Glutamatergic neuron (in vitro differentiated cells): ENCODE data around the gene C17orf107. TPM values are rescaled to one million over a fixed set of nuclear protein-coding genes. Genes with fewer than 3 reads are reported as not detected.
A peak's percentile ranks its signal among the peaks of the same experiment; 100 is the strongest.
"Not testable (repeated sequence)": the region's sequence is repeated elsewhere in the genome, so short reads cannot be mapped to it uniquely, and the experiment has no call there.

Source experiments
- DNase-seq: peaks from one replicate; pipeline ENCODE4 v3.0.0; 2022
- H3K27ac Mint-ChIP-seq: one replicate; pipeline ENCODE4 v1.8.0; 2020; ENCODE audit warnings: mild to moderate bottlenecking, mixed read lengths, inconsistent platforms; ENCODE audit not compliant: unreplicated experiment
- H3K27me3 Mint-ChIP-seq: one replicate; pipeline ENCODE4 v1.8.0; 2020; ENCODE audit warnings: mild to moderate bottlenecking, moderate library complexity, mixed read lengths, inconsistent platforms; ENCODE audit not compliant: unreplicated experiment
- H3K36me3 Mint-ChIP-seq: one replicate; pipeline ENCODE4 v1.8.0; 2020; ENCODE audit warnings: mild to moderate bottlenecking, mixed read lengths, inconsistent platforms; ENCODE audit not compliant: unreplicated experiment
- H3K4me1 Mint-ChIP-seq: one replicate; pipeline ENCODE4 v1.8.0; 2020; ENCODE audit warnings: mild to moderate bottlenecking, low read depth, mixed read lengths, inconsistent platforms; ENCODE audit not compliant: unreplicated experiment
- H3K4me3 Mint-ChIP-seq: one replicate; pipeline ENCODE4 v1.8.0; 2020; ENCODE audit warnings: mild to moderate bottlenecking, mixed read lengths, inconsistent platforms; ENCODE audit not compliant: unreplicated experiment
- H3K9me3 Mint-ChIP-seq: one replicate; pipeline ENCODE4 v1.8.0; 2020; ENCODE audit warnings: mild to moderate bottlenecking, moderate library complexity, mixed read lengths, inconsistent platforms; ENCODE audit not compliant: unreplicated experiment
- total RNA-seq: library from RNA; stranded (reverse); fragmentation: NEBNext Ultra II Directional; extraction: Animal tissue kit (Norgen Biotek cat#: 25700); gene quantifications from one replicate; pipeline ENCODE4 v1.2.1, GENCODE V29; 2021; ENCODE audit not compliant: unreplicated experiment
- TF ChIP-seq, protein P1 (sequence below): fragments of 200-600 bp; sonication (generic); IDR thresholded peaks from one replicate; pipeline ENCODE4 v1.5.0; 2021; ENCODE audit not compliant: partially characterized antibody, unreplicated experiment

Gene C17orf107
- total RNA-seq, 1 donor from 2014 or later, result 11.1 TPM

- DNase-seq, result peak; percentile 31
- no peaks in the 10 kb centered on the region for H3K36me3 Mint-ChIP-seq
- H3K9me3 Mint-ChIP-seq, result peaks cover 4% of the 10 kb centered on the region
- no peak overlapping the region for H3K27ac Mint-ChIP-seq
- H3K27me3 Mint-ChIP-seq, result peaks cover 14% of the 10 kb centered on the region
- H3K4me3 Mint-ChIP-seq, result no peak overlapping the region
- H3K4me1 Mint-ChIP-seq, result peaks cover 7% of the 10 kb centered on the region
- TF ChIP-seq, protein P1, sequence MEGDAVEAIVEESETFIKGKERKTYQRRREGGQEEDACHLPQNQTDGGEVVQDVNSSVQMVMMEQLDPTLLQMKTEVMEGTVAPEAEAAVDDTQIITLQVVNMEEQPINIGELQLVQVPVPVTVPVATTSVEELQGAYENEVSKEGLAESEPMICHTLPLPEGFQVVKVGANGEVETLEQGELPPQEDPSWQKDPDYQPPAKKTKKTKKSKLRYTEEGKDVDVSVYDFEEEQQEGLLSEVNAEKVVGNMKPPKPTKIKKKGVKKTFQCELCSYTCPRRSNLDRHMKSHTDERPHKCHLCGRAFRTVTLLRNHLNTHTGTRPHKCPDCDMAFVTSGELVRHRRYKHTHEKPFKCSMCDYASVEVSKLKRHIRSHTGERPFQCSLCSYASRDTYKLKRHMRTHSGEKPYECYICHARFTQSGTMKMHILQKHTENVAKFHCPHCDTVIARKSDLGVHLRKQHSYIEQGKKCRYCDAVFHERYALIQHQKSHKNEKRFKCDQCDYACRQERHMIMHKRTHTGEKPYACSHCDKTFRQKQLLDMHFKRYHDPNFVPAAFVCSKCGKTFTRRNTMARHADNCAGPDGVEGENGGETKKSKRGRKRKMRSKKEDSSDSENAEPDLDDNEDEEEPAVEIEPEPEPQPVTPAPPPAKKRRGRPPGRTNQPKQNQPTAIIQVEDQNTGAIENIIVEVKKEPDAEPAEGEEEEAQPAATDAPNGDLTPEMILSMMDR, result no peak
These were observed 9.0 kb downstream of the C17orf107 start for GRCh38 chr17:4908301-4908700.

DNA sequence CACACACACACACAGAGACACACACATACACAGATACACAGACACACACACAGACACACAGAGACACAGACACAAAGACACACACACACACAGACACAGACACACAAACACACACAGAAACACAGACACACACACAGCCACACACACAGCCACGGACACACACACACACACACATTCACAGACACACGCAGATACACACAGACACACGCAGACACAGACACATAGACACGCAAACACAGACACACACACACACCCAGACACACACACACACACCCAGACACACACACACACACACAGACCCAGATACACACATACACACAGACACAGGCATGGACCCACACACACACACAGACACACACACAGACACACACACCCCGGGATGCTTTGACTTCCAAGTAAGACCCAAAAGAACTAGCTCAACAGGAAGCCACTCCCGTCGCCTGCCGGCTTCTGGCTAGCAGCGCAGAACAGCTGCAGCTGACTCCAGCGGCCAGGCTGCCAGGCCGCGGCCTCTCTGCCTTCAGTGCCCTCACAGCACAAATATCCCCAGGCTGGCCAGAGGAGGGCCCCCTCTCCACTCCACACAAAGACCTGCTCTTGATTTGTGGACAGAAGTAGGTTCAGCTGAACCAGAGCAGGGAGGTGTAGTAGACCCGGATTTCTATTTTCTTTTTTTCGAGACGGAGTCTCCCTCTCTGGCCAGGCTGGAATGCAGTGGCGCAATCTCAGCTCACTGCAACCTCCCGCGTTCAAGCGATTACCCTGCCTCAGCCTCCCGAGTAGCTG lies 9.6 kb downstream of the C17orf107 start:
- H3K36me3 Mint-ChIP-seq, result no peaks in the 10 kb centered on the region
- peak; percentile 90 for DNase-seq
- no peak overlapping the region for H3K27ac Mint-ChIP-seq
- H3K27me3 Mint-ChIP-seq, result peaks cover 11% of the 10 kb centered on the region
- H3K9me3 Mint-ChIP-seq, result peaks cover 4% of the 10 kb centered on the region
- no peak overlapping the region for H3K4me3 Mint-ChIP-seq
- TF ChIP-seq, protein P1, result peak; percentile 74
- H3K4me1 Mint-ChIP-seq, result peaks cover 3% of the 10 kb centered on the region

GRCh38 chr17:4913994-4914393 lies 14.7 kb downstream of the C17orf107 start:
- peaks cover 11% of the 10 kb centered on the region for H3K27me3 Mint-ChIP-seq
- peaks cover 8% of the 10 kb centered on the region for H3K4me1 Mint-ChIP-seq
- H3K9me3 Mint-ChIP-seq, result no peaks in the 10 kb centered on the region
- H3K27ac Mint-ChIP-seq, result no peak overlapping the region
- H3K4me3 Mint-ChIP-seq, result no peak overlapping the region
- H3K36me3 Mint-ChIP-seq, result no peaks in the 10 kb centered on the region
- DNase-seq, result no peak
- TF ChIP-seq, protein P1, result no peak

DNA sequence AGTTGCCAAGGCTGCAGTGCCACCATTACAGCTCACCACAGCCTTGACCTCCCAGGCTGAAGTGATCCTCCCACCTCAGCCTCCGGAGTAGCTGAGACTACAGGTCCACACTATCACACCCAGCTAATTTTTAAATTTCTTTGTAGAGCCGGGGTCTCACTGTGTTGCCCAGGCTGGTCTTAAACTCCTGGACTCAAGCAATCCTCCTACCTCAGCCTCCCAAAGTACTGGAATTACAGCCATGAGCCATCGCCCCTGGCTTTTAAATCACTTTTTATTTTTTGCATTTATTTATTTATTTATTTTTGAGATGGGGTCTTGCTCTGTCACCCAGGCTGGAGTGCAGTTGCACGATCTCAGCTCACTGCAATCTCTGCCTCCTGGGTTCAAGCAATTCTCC lies 15.2 kb downstream of the C17orf107 start:
- H3K4me3 Mint-ChIP-seq, H3K27ac Mint-ChIP-seq, H3K36me3 Mint-ChIP-seq, H3K4me1 Mint-ChIP-seq, DNase-seq, H3K9me3 Mint-ChIP-seq: not testable (repeated sequence)
- H3K27me3 Mint-ChIP-seq, result peaks cover 11% of the 10 kb centered on the region

- H3K9me3 Mint-ChIP-seq, result no peaks in the 10 kb centered on the region
- no peak overlapping the region for H3K4me3 Mint-ChIP-seq
- no peaks in the 10 kb centered on the region for H3K36me3 Mint-ChIP-seq
- DNase-seq, result no peak
- no peak overlapping the region for H3K27ac Mint-ChIP-seq
- H3K4me1 Mint-ChIP-seq, result peaks cover 4% of the 10 kb centered on the region
- TF ChIP-seq, protein P1, result no peak
- H3K27me3 Mint-ChIP-seq, result peaks cover 4% of the 10 kb centered on the region
These were observed 20.2 kb downstream of the C17orf107 start for GRCh38 chr17:4919511-4920047.
